Regular cardiac myocyte (primary cell): ENCODE data around the gene MOG. TPM values are rescaled to one million over a fixed set of nuclear protein-coding genes. Genes with fewer than 3 reads are reported as not detected.

Source experiments
- total RNA-seq: library from RNA; depleted of rRNA; stranded (reverse); fragments of >200 nt; gene quantifications from 2 replicates; pipeline ENCODE4 v1.2.3, GENCODE V29; 2014

MOG gene
- not detected in 2 replicates for total RNA-seq

DNA sequence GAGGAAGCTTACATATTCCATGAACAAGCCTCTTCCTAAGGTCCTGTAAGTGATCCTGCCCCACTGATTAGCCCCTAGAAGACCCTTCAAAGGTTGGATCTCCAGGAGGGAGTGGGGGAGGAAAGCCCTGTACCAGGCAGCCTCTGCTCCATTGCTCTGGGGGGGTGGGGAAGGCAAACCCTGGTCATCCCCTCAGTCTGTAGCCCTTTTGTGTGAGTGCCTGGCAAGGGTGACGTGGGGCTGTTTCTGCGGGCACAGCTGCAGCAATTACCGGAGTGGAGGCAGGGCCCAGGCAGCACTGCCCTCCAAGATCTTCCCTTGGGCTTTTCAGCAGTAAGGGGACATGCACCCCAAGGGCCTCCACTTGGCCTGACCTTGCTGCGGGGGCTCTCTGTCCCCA lies at the start of gene MOG:
TSS of gene MOG (plus strand) at position 295 of the 400 bp plus-strand sequence. CDS start 118 bp downstream, outside the sequence.

DNA sequence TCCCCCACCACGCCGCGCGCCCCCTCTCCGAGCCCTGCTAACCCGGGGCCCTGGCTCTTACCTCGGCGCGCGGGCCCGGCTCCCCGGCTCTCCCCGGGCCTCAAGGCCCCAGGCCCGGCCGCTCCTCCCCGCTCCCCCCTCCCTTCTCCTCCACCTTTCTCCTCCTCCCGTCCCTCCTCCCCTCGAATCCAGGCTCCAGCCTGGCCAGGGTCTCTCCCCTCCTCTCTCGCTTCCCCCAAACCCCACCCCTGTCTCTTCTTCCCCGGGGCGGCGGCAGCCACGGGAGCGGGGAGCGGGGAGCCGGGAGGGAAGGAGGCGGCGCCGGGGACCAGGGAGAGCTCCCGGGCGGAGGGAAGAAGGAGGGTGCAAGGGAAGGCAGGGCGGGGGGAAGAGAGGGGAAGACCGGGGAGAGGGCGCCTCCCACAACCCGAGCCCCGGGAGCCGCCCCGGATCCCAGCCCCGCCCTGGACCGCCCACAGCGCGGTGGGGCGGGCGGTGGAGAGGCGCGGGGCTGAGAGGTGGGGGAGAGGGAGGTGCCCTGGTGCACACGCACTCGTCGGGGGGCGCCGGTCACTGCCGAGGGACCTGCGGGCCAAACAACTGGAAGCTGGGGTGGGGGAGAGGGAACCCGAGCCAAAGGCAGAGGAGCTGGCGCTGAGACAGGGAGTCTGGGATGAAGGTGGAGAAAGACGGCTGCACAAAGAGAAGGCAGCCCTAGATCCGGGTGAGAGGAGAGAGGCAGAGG lies 23.9 kb upstream of the MOG start, which contains the start of gene GABBR1:
TSS of gene GABBR1 (minus strand) at position 395 of the 745 bp plus-strand sequence. CDS start 798 bp downstream, outside the sequence.

DNA sequence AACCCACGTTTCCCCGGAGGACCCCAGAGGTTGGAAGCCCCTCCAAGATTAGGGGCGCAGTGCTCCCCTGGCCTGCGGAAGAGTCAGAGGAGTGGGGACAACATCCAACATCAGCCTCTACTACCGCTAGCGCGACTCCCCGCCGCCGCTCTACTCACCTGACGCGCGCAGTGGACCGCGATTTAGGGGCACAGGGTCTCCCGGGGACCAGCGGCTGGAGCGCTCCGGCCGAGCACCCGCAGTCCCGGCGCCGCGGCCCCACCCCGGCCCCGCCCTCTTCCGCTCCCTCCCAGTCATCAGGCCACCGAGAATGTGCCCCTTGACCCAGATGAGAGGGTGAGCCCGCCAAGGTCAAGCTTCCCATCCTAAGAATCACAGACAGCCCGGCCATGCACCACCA lies 24.0 kb downstream of the MOG start, which contains the start of gene ZFP57:
TSS of gene ZFP57 (minus strand) at position 249 of the 400 bp plus-strand sequence. CDS start 4,149 bp downstream, outside the sequence.

Other genes with a start within 250 kb of the MOG start
- not detected in 2 replicates for gene OR12D1, start 242.2 kb upstream of the MOG start, total RNA-seq
- not detected in 2 replicates for gene OR10C1, start 217.8 kb upstream of the MOG start, total RNA-seq
- not detected in 2 replicates for gene OR11A1, start 200.0 kb upstream of the MOG start, total RNA-seq
- not detected in 2 replicates for gene OR2H1, start 199.9 kb upstream of the MOG start, total RNA-seq
- gene MAS1L, start 169.1 kb upstream of the MOG start, total RNA-seq, result not detected in 2 replicates
- gene UBD, start 97.4 kb upstream of the MOG start, total RNA-seq, result not detected in 2 replicates
- gene OR2H2, start 72.0 kb upstream of the MOG start, total RNA-seq, result not detected in 2 replicates
- gene GABBR1, start 23.9 kb upstream of the MOG start, total RNA-seq, result 8.2 and 16.3 TPM in 2 replicates
- not detected in 2 replicates for gene ZFP57, start 24.1 kb downstream of the MOG start, total RNA-seq
- 3.8 and 16.3 TPM in 2 replicates for gene HLA-F, start 66.3 kb downstream of the MOG start, total RNA-seq
- gene HLA-G, start 170.7 kb downstream of the MOG start, total RNA-seq, result 1.1 TPM in 1 of 2 replicates, not detected in the other